HG03378 (cell line): Measurements from ENCODE around the gene CTNNBL1.

ENCODE experiments used
- ATAC-seq: cut with Tn5 transposase; IDR thresholded peaks from one replicate; pipeline ENCODE4 v1.9.1; 2021; ENCODE audit warnings: mild to moderate bottlenecking, moderate library complexity; ENCODE audit not compliant: unreplicated experiment

Gene CTNNBL1

DNA sequence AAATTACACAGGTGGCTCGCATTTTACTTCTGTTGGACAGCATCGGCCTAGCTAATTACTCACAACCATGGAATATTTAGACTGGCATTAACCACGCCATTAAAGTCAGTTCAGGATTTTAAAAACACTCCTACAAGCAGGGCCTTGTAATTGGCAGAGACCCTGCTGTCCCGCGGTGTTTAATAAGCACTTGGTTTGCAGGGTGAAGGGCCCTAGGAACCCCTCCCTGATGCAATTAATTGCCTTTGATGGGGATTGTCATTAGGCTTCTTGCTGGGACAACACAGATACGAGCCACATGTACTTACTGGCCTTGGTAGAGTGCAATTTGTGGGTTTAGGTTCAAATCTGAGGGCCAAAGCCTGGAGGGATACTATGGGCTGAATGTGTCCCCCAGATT lies 201.3 kb downstream of the CTNNBL1 start:
- no peak for ATAC-seq

DNA sequence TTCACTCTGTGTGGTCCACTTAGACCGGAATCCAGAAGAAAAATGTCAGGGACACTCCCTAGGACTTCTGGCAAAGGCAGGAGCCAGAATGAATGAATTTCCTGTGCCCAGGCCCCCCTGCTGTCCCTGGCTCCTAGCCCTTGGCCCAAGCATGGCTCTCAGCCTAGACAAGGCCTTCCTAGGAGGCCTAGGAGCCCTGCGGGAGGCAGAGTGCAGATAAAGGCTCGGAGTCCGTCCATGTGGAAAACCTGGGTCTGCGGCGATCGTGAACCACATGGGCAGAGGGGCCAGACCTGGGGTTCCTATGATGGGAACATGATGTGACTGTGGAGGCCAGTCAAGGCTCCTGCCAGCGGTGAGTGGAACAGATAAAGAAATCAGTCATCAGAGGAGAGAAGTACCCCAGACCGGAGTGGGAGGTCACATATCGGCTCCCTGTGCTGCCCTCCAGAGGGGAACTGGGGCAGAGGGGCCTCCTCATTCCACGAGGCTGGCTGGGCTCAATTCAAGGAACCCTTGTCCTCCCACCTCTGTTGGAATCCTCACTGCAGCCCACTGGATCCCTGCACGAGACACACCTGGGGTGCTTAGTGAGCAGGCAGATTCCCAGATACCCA lies 203.2 kb downstream of the CTNNBL1 start:
- ATAC-seq = no peak

DNA sequence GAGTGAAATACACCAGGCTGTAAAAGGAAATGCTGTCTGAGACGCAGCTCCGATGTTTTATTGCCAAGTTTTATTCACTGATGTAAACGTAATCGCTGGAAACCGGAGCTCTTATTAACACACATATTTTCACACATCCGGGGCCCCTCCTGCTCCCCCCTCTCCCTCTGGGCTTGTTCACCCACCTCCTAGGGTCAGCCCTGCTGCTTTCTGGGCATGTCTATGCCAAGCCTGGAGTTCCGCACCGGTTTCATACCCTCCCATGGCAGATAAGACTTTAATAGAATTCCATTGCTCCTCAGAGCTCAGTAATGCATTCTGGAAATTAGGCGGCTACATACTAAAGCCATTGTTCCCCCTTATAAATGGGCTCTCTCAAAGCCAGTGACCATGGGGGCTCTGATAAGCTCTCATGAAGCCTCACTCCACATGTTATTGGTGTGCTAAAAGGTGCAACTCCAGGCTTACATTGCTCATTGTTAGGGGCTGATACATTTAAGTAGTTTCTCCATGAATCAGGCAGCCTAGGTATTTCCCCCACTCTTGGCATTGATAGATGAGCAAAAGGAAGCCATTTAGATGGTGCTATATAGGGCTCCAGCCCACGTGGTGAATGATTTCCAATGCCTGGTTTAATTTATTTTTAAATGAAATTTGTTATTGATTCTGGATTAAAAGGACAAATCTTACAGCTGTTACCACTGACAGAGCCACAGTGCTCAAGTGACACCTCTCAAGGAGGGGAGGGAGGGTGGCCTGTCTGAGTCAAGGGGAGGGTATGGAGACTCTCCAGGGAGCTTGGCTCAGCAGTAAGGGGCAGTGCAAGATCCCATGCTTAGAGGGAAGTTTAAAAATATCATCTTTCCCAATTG lies 204.6 kb downstream of the CTNNBL1 start:
- ATAC-seq = no peak

DNA sequence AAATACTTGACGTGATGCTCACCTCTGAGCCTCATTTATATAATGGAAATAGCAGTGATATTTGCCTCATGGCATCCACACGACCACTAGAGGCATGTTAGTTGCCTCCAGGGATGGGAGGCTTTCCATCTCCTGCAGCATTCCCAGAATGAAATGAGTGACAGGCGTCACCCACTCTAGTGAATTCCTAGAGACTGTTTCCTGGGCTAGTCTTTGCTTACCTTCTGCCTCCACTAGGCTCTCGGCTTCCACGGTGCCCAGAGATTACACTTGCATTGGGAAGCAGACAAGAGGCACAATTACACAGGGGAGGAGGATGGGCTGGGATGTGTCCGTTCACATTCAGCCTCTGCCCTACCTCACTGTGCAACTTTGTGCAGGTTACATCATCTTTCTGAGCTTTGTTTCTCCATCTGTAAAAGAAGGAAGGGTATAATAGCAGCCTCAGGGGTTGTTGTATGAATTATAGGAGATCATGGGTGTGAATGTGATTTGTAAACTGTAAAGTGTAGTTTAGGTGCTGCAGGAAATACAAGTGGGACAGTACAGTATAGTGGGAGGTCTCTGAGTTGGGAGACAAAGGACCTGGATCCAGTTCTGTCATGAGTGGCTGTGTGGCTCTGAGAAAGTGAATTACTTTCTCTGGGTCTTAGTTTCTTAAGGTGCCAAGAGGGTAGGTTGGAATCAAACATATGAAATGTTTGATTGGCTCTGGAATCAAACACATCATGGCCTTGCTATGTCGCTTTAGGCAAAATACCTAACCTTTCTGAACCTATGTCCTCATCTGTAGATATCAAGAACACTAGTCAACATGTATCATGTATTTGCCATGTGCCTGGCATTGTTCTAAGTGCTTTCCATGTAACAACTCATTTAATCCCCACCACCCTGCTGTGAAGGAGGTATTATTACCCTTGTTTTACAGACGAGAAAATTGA lies 205.5 kb downstream of the CTNNBL1 start:
- ATAC-seq = no peak

GRCh38 chr20:37901240-37901639 lies 207.4 kb downstream of the CTNNBL1 start:
- ATAC-seq = no peak

- no peak for ATAC-seq
Measured at GRCh38 chr20:37901654-37902503, 208.0 kb downstream of the CTNNBL1 start.

DNA sequence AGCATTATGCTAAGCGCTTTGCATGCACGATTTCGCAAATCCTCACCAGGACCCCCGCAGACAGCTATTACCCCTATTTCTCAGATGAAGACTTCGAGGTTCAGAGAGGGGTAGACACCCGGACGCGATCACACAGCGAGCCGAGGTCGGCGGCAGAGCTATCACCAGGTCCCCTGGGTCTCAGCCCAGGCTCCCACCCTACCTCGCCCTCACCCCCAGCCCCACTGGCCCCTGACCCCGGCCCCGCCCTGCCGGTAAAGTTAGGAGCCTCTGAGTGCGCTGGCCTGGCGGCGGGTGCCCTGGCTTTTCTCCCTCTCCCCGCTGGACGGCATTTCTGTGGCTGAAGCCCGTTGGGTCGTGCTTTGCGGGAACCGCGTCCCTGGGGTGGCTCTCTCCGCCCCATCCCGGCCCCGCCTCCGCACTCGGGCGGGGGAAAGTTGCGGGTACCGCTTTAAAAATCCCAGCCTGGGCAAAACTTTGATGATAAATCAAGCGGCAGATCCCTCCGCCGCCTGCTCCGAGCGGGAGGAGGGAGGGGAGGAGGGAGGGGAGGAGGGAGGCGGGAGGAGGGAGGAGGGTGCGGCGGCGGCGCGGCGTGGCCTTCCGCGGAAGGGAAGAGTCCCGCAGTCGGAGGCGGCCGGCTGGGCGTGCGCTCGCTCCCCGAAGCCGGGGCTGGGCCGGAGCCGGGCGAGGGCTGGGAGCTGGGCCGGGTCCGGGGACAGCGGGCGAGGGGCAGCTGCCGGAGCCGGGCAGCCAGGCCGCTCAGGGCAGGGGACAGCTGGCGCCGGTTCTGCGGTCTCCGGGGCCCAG lies 208.9 kb downstream of the CTNNBL1 start, which contains the start of gene VSTM2L:
Gene VSTM2L (plus strand): TSS at position 624 of the 810 bp plus-strand sequence. CDS start 224 bp downstream, outside the sequence.
- ATAC-seq = no peak

- ATAC-seq = no peak
Measured at GRCh38 chr20:37903317-37904007, 209.6 kb downstream of the CTNNBL1 start.

DNA sequence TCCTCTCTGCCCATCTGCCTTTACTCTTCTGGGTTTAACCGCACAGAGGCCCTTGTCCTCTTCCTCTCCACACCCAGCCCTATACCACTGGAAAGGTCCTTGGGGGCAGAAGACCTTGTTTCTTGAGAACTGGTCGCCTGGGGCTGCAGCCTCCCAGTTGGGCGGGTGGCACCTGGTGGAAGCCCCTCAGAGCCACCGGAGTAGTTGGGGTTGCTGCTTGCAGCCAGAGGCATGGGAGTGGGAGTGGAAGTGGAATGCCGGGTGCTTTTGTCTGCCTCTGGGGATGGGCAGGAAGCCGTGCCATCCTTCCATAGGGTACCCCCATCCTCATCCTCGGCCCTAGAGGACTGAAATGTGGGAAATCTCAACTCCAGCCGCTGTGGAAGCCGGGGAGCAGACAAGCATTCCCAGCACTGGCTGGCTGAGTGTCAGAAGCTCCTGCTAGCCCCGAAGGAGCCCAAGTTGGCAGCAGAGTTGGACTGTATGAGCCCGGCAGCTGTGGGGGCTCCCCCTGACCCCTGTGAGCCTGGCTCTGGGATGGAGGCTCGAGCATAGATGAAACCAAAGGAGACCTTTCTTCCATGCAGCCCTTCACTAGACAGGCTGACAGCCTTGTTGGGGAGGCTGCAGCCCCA lies 210.3 kb downstream of the CTNNBL1 start:
- ATAC-seq = no peak

- no peak for ATAC-seq
Measured at GRCh38 chr20:37904845-37905373, 211.1 kb downstream of the CTNNBL1 start.

- no peak for ATAC-seq
Measured at GRCh38 chr20:37905671-37906613, 212.1 kb downstream of the CTNNBL1 start.

GRCh38 chr20:37907330-37907676 lies 213.5 kb downstream of the CTNNBL1 start:
- ATAC-seq = no peak

DNA sequence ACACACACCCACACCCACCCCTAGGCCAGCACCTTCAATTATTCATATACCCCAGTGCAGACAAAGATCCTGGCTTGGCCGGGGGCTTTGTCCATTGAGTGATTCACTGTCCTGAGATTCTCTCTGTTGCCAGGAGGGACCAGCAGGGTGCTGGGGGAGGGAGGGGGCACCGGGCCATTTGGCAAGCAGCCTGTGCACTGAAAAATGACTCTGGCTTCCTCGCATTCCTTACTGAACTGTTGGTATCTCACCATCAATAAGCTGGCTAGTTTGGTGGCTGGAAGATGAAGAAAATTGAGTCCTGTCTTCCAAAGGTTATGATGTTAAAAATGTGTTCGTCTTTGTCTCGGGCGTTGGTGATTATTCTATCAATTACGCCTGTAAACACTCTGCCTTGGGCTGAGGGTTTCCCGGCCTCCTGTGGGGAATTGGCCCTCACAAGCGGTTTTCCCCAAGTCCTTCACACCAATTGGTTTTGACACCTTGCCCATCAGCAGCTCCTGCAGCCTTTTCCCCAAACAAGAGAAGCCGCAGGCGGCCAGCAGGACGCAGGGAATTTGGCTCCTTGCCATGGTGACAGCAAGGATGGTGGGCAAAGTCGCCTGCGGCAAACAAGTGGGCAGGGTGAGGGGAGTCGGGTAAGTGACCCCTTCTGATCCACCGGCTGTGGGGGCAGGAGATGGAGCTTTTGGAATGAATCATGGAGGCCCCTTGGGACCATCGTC lies 214.0 kb downstream of the CTNNBL1 start:
- ATAC-seq = no peak

- no peak for ATAC-seq
Measured at GRCh38 chr20:37911261-37911660, 217.4 kb downstream of the CTNNBL1 start.

DNA sequence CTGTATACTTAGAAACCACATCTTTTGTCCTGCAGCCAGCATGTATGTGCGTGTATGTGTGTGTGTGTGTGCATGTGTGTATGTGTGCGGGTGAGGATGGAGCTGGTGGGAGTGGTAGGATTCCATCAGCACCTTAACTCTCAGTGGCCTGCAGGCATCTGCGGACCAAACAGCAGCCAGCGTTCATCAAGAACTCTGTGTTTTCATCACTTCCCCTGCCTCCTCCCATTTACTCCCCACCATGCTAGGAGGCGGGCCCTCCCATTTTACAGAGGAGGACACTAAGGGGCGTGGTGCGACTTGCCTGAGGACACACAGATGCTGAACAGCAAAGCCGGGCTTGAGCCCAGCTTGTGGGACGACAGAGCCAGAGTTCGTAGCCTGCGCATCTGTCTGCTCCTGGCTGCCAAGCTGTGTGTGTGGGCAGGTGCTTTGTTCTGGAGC lies 218.0 kb downstream of the CTNNBL1 start:
- no peak for ATAC-seq

DNA sequence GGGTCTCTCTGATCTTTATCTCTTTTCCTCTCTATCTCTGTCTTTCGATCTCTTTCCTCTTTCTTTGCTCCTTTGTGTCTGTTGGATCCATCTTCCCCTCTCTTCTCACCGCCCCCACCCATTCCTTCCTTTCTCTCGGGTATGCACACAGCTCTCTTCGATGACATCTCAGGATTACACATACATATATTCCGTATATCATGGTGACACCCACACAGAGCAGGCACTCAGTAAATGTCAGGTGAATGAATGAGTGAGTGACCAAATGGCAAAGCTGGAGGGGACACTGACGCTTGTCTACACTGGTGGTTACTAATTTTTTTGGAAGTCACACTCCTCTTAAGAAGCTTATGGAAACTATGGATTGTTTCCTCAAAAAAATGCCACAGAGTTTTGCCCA lies 219.0 kb downstream of the CTNNBL1 start:
- ATAC-seq = no peak
